Heart right ventricle (tissue), 16 donors: Measurements from ENCODE around the gene GAGE12G. TPM values are rescaled to one million over a fixed set of nuclear protein-coding genes. Genes with fewer than 3 reads are reported as not detected.
"Not testable (repeated sequence)": the region's sequence is repeated elsewhere in the genome, so short reads cannot be mapped to it uniquely, and the experiment has no call there.

Experiments used
- ATAC-seq, 8 donors: fragments of 200-7000 bp; cut with Tn5 transposase; one replicate each; pipeline ENCODE4 v1.9.1; 2020; ENCODE audit warnings: mild to moderate bottlenecking in 8 of 8, moderate library complexity in 8 of 8, moderate number of reproducible peaks in 1 of 8
- DNase-seq, 2 donors: peaks; one replicate each; pipeline ENCODE4 v3.0.0-alpha.2; 2020
- H3K27ac ChIP-seq, 10 donors: fragments of 200-600 bp; sonication (generic) in 2 of 10; one replicate each; pipeline versions ENCODE4 v1.5.0 to v1.8.0; 2020 to 2022; ENCODE audit warnings: mild to moderate bottlenecking in 3 of 10
- H3K27me3 ChIP-seq, 7 donors: fragments of 200-600 bp; one replicate each; pipeline ENCODE4 v1.8.0; 2021 to 2022; ENCODE audit warnings: mild to moderate bottlenecking in 2 of 7
- H3K36me3 ChIP-seq, 9 donors: fragments of 200-600 bp; sonication (generic) in 1 of 9; one replicate each; pipeline versions ENCODE4 v1.5.0 to v1.8.0; 2020 to 2022; ENCODE audit warnings: mild to moderate bottlenecking in 2 of 9
- H3K4me1 ChIP-seq, 9 donors: fragments of 200-600 bp; sonication (generic) in 1 of 9; one replicate each; pipeline versions ENCODE4 v1.5.0 to v1.8.0; 2020 to 2022; ENCODE audit warnings: mild to moderate bottlenecking in 4 of 9
- H3K4me3 ChIP-seq, 10 donors: fragments of 200-600 bp; sonication (generic) in 2 of 10; one replicate each; pipeline versions ENCODE4 v1.5.0 to v1.8.0; 2020 to 2022; ENCODE audit warnings: mild to moderate bottlenecking in 7 of 10, moderate library complexity in 2 of 10
- H3K9me3 ChIP-seq, 11 donors: fragments of 200-600 bp in 10 of 11; sonication (generic) in 2 of 11; one replicate each; pipeline versions ENCODE4 v1.5.0 to v1.8.0; 2013 to 2022; ENCODE audit warnings: mild to moderate bottlenecking in 2 of 11, control low read depth in 1 of 11, moderate library complexity in 1 of 11
- WGBS, 2 donors: extraction: QIAGEN DNeasy Blood & Tissue Kit; methylation state at CpG; one replicate each; pipeline ENCODE4 v1.1.7; 2013; ENCODE audit warnings: inconsistent platforms in 1 of 2; 5-methylcytosine and 5-hydroxymethylcytosine counted together
- intact Hi-C, 10 donors: fragments of 100-400 bp; cut with DNase I; formaldehyde crosslinking; loops; one replicate each; pipeline versions ENCODE4 v1.11.1 to v1.14.2; 2022
- polyA plus RNA-seq, 2 donors: library from polyadenylated mRNA; stranded (reverse); fragments of 200-250 nt; gene quantifications; one replicate each; pipeline ENCODE4 v1.2.3, GENCODE V29; 2013
- total RNA-seq, 10 donors: library from RNA; stranded (reverse); fragmentation: NEBNext Ultra II Directional in 3 of 10; extraction: Animal tissue kit (Norgen Biotek cat#: 25700) in 3 of 10; gene quantifications; one replicate each; pipeline versions ENCODE4 v1.2.1 to v1.2.4, GENCODE V29; 2021 to 2023
- TF ChIP-seq, protein P1 (sequence below), 9 donors: fragments of 200-600 bp; sonication (generic) in 2 of 9; IDR thresholded peaks; one replicate each; pipeline versions ENCODE4 v1.5.0 to v1.8.0; 2021 to 2022; ENCODE audit warnings: antibody characterized with exemption in 9 of 9, mild to moderate bottlenecking in 5 of 9, moderate library complexity in 1 of 9
- donor health status: Arrhythmogenic right ventricular cardiomyopathy.
- donor health status: ischemic (EF 13 %, LVEDD 7.1; RV severe dilation, severe dysfunction).
- donor health status: healthy with polysubstance abuse.
- donor health status: DM: no; HTN: yes; CAD: no.
- donor health status: DM: no; HTN: no; CAD: no.
- donor health status: ischemic (EF 25% LVEDD 6.9; RV normal size, moderate dysfunction).
- donor health status: ischemic (EF 25% LVEDD 5.7; RV mildly dilated, moderate dysfunction).
- donor health status: healthy.
- donor health status: DM: yes; HTN: yes; CAD: no.
- donor health status: Ischemic cardiomyopathy.
- donor health status: ischemic (EF 35%, LVEDD 5.7; RV mildly dilated, moderate dysfunction).
- donor health status: nonischemic (EF 11% LVEDD 7.7; RV severe dilation, severe dysfunction).
- donor health status: DM: yes; HTN: yes; CAD: no.
- donor health status: PGD.
- donor health status: ischemic (EF 29% LVEDD 5.4; RV normal size, mild dysfunction).
- donor health status: nonischemic (EF 23%, LVEDD 6.1; RV moderate dilation, normal function).

Gene GAGE12G
- total and polyA plus RNA-seq, 12 donors, result not detected

DNA sequence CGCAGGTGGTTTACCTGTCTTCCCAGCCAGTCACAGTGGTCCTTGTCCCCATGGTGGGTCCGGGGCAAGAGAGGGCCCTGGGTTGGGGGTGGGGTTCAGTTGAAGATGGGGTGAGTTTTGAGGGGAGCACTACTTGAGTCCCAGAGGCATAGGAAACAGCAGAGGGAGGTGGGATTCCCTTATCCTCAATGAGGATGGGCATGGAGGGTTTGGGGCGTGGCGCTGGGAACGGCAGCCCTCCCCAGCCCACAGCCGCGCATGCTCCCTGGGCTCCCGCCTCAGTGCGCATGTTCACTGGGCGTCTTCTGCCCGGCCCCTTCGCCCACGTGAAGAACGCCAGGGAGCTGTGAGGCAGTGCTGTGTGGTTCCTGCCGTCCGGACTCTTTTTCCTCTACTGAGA is 28.5 kb downstream of the GAGE12G start, which contains the start of gene GAGE1:
Gene GAGE1 (plus strand): TSS at position 301 of the 400 bp plus-strand sequence. CDS start 1,155 bp downstream, outside the sequence.
- WGBS, 2 donors, result no CpG with 5 or more reads among the region's 16 CpGs
- H3K9me3 ChIP-seq, H3K27me3 ChIP-seq, intact Hi-C loops, DNase-seq, H3K4me1 ChIP-seq, ATAC-seq, H3K4me3 ChIP-seq, H3K36me3 ChIP-seq, H3K27ac ChIP-seq: not testable (repeated sequence)

DNA sequence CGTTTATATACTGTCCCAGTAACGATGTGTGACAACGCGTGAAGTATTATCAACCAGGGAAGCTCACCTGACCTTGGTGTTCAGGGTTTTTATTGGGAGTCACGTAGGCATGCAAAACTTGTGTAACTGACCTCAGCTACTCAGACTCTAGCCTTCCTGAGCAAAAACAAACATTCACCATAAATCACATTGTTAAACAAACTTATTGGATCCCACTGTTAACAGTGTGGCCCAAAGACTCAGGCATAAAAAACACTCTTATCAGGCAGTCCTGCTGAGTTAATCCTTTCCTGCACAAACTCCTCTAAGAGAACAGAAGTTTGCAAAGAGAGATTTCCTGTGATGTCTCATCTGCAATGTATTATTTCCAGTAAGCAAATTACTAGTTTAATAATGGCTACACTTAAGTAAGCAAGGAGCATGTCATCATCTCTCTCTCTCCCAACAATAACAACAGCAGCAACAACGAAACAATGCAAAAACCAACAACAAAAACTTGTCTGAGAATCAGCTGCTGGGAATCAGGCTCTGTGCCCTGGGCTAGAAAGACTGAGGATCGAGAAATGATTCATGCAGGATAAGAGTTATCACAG is 40.6 kb downstream of the GAGE12G start:
- ATAC-seq (no peak), DNase-seq (no peak)
- no peak overlapping the region for H3K27ac ChIP-seq
- H3K4me1 ChIP-seq, result no peaks in the 10 kb centered on the region
- WGBS, 2 donors, result 34 to 42% methylated on average over 7 of the region's 7 CpGs
- H3K4me3 ChIP-seq, result no peak overlapping the region
- peaks cover 0 to 49% (median 0%) of the 10 kb centered on the region in 7 donors for H3K27me3 ChIP-seq
- H3K36me3 ChIP-seq, result no peaks in the 10 kb centered on the region
- TF ChIP-seq, protein P1, sequence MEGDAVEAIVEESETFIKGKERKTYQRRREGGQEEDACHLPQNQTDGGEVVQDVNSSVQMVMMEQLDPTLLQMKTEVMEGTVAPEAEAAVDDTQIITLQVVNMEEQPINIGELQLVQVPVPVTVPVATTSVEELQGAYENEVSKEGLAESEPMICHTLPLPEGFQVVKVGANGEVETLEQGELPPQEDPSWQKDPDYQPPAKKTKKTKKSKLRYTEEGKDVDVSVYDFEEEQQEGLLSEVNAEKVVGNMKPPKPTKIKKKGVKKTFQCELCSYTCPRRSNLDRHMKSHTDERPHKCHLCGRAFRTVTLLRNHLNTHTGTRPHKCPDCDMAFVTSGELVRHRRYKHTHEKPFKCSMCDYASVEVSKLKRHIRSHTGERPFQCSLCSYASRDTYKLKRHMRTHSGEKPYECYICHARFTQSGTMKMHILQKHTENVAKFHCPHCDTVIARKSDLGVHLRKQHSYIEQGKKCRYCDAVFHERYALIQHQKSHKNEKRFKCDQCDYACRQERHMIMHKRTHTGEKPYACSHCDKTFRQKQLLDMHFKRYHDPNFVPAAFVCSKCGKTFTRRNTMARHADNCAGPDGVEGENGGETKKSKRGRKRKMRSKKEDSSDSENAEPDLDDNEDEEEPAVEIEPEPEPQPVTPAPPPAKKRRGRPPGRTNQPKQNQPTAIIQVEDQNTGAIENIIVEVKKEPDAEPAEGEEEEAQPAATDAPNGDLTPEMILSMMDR (IDR thresholded peaks at IDR 0.05), result no peak
- H3K9me3 ChIP-seq, result no peaks in the 10 kb centered on the region
- intact Hi-C loops, result no loop called here

DNA sequence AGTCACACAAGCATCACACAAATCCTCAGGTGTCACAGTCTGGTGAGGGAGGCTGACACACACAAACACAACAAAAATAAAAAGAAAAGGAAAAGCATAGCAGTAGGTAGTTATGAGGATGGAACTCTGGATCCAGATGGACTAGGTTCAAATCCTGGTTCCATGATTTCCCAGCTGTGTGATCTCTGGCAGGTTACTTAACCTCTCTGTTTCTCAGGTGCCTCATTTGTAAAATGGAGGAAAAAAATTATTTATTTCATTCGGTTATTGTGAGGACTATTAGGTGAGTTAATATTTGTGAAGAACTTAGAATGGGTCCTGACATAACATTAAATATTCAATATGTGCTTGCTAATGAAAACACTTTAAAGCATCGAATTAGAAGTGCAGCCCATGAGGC is 48.4 kb downstream of the GAGE12G start:
- Histone ChIP-seq H3K4me3 (no peak overlapping the region), H3K4me1 (no peaks in the 10 kb centered on the region), H3K27ac (no peak overlapping the region), H3K36me3 (no peaks in the 10 kb centered on the region), H3K27me3 (peaks cover 0 to 3% (median 0%) of the 10 kb centered on the region in 7 donors), H3K9me3 (no peaks in the 10 kb centered on the region)
- WGBS, 2 donors, result 85 to 92% methylated on average over 2 of the region's 2 CpGs
- intact Hi-C loops, result no loop called here
- TF ChIP-seq, protein P1 (IDR thresholded peaks at IDR 0.05), result no peak
- DNase-seq (no peak), ATAC-seq (no peak)

Other genes with a start within 250 kb of the GAGE12G start
- not detected for gene GAGE12J, start 248.4 kb upstream of the GAGE12G start, total RNA-seq
- not detected for gene GAGE12J, start 248.4 kb upstream of the GAGE12G start, polyA plus RNA-seq
- gene GAGE13, start 238.8 kb upstream of the GAGE12G start, total RNA-seq, result not detected
- gene GAGE13, start 238.8 kb upstream of the GAGE12G start, polyA plus RNA-seq, result not detected
- not detected for gene GAGE12C, start 38.2 kb upstream of the GAGE12G start, total RNA-seq
- not detected for gene GAGE12C, start 38.2 kb upstream of the GAGE12G start, polyA plus RNA-seq
- gene GAGE12D, start 28.7 kb upstream of the GAGE12G start, total RNA-seq, result not detected
- gene GAGE12D, start 28.7 kb upstream of the GAGE12G start, polyA plus RNA-seq, result not detected
- not detected for gene GAGE12E, start 19.1 kb upstream of the GAGE12G start, total RNA-seq
- gene GAGE12E, start 19.1 kb upstream of the GAGE12G start, polyA plus RNA-seq, result not detected
- not detected for gene GAGE12F, start 9.6 kb upstream of the GAGE12G start, total RNA-seq
- gene GAGE12F, start 9.6 kb upstream of the GAGE12G start, polyA plus RNA-seq, result not detected
- not detected for gene GAGE12H, start 9.5 kb downstream of the GAGE12G start, total RNA-seq
- not detected for gene GAGE12H, start 9.5 kb downstream of the GAGE12G start, polyA plus RNA-seq
- not detected for gene GAGE2A, start 19.1 kb downstream of the GAGE12G start, total RNA-seq
- not detected for gene GAGE2A, start 19.1 kb downstream of the GAGE12G start, polyA plus RNA-seq
- gene GAGE1, start 28.6 kb downstream of the GAGE12G start, total RNA-seq, result not detected
- not detected for gene GAGE1, start 28.6 kb downstream of the GAGE12G start, polyA plus RNA-seq
- gene PAGE1, start 125.6 kb downstream of the GAGE12G start, total RNA-seq, result not detected
- not detected for gene PAGE1, start 125.6 kb downstream of the GAGE12G start, polyA plus RNA-seq